ENCODE measurements around the gene SPATA7.

Gene SPATA7

GRCh38 chr14:88422919-88423650 lies 37.6 kb downstream of the SPATA7 start:
- no peaks in the 10 kb centered on the region for H3K27me3 ChIP-seq (ENCODE audit: control insufficient read depth in 1 of 2, insufficient read depth in 1 of 2, low read length in 2 of 2)

GRCh38 chr14:88424573-88424972 lies 39.1 kb downstream of the SPATA7 start:
- Histone ChIP-seq H3K4me3 (ENCODE audit: insufficient read depth in 1 of 2, low read depth in 1 of 2, low read length in 2 of 2) (no peak overlapping the region), H2BK5ac (ENCODE audit: low read depth, low read length, poor library complexity, severe bottlenecking) (no peak overlapping the region), H3K4ac (ENCODE audit: low read depth in 1 of 2, low read length in 2 of 2) (no peak overlapping the region), H2BK15ac (ENCODE audit: low read depth, poor library complexity, severe bottlenecking) (no peak overlapping the region), H3K36me3 (ENCODE audit: control insufficient read depth in 1 of 2, insufficient read depth in 2 of 2, low read depth in 1 of 2, low read length in 2 of 2) (peaks cover 0 to 24% of the 10 kb centered on the region in 2 experiments), H2BK120ac (ENCODE audit: low read depth, low read length) (no peak overlapping the region), H3K4me1 (ENCODE audit: control insufficient read depth, insufficient read depth, low read depth, low read length) (no peaks in the 10 kb centered on the region), H3K9me3 (ENCODE audit: control insufficient read depth, low read length) (no peaks in the 10 kb centered on the region), H3K9ac (ENCODE audit: low read length) (peak overlapping the region; percentile 4), H4K91ac (ENCODE audit: low read length) (no peak overlapping the region), H4K8ac (ENCODE audit: low read length) (no peak overlapping the region), H3K4me2 (ENCODE audit: low read length, poor library complexity, severe bottlenecking) (no peak overlapping the region), H3K27ac (ENCODE audit: low read length, poor library complexity, severe bottlenecking) (no peak overlapping the region), H3K79me1 (replicated peaks; ENCODE audit: low read length, poor library complexity, severe bottlenecking) (no peaks in the 10 kb centered on the region), H2AFZ (ENCODE audit: low read depth, low read length) (no peak overlapping the region), H3K23ac (ENCODE audit: low read length in 2 of 2) (no peak overlapping the region), H2AK5ac (ENCODE audit: low read length, severe bottlenecking) (no peak overlapping the region), H3K18ac (ENCODE audit: low read depth in 1 of 2, low read length in 2 of 2) (no peak overlapping the region), H2BK12ac (ENCODE audit: low read length in 2 of 2) (no peak overlapping the region), H3K14ac (ENCODE audit: low read length in 2 of 2) (no peak overlapping the region), H3K27me3 (ENCODE audit: control insufficient read depth in 1 of 2, insufficient read depth in 1 of 2, low read length in 2 of 2) (no peaks in the 10 kb centered on the region)
- DNase-seq: no peak

More at GRCh38 chr14:88422919-88423650, 37.6 kb downstream of the SPATA7 start:
- Histone ChIP-seq H3K14ac (ENCODE audit: low read length in 2 of 2) (no peak overlapping the region), H3K23ac (ENCODE audit: low read length in 2 of 2) (no peak overlapping the region), H3K4me2 (ENCODE audit: low read length, poor library complexity, severe bottlenecking) (no peak overlapping the region), H3K27ac (ENCODE audit: low read length, poor library complexity, severe bottlenecking) (no peak overlapping the region), H2BK15ac (ENCODE audit: low read depth, poor library complexity, severe bottlenecking) (no peak overlapping the region), H3K4me3 (ENCODE audit: insufficient read depth in 1 of 2, low read depth in 1 of 2, low read length in 2 of 2) (no peak overlapping the region), H3K9ac (ENCODE audit: low read length) (no peak overlapping the region), H3K36me3 (ENCODE audit: control insufficient read depth in 1 of 2, insufficient read depth in 2 of 2, low read depth in 1 of 2, low read length in 2 of 2) (peaks cover 0 to 26% of the 10 kb centered on the region in 2 experiments), H4K8ac (ENCODE audit: low read length) (no peak overlapping the region), H2AK5ac (ENCODE audit: low read length, severe bottlenecking) (no peak overlapping the region), H3K79me1 (replicated peaks; ENCODE audit: low read length, poor library complexity, severe bottlenecking) (no peaks in the 10 kb centered on the region), H4K91ac (ENCODE audit: low read length) (no peak overlapping the region), H2BK5ac (ENCODE audit: low read depth, low read length, poor library complexity, severe bottlenecking) (no peak overlapping the region), H3K18ac (ENCODE audit: low read depth in 1 of 2, low read length in 2 of 2) (no peak overlapping the region), H3K4me1 (ENCODE audit: control insufficient read depth, insufficient read depth, low read depth, low read length) (no peaks in the 10 kb centered on the region), H2BK120ac (ENCODE audit: low read depth, low read length) (no peak overlapping the region), H2BK12ac (ENCODE audit: low read length in 2 of 2) (no peak overlapping the region), H2AFZ (ENCODE audit: low read depth, low read length) (no peak overlapping the region), H3K9me3 (ENCODE audit: control insufficient read depth, low read length) (peaks cover 8% of the 10 kb centered on the region), H3K4ac (ENCODE audit: low read depth in 1 of 2, low read length in 2 of 2) (no peak overlapping the region)
- peak; percentile 52 for DNase-seq
- WGBS: 83% methylated on average over 1 of the region's 3 CpGs

- Histone ChIP-seq H3K4me3 (ENCODE audit: insufficient read depth in 1 of 2, low read depth in 1 of 2, low read length in 2 of 2) (no peak overlapping the region), H2AFZ (ENCODE audit: low read depth, low read length) (no peak overlapping the region), H3K27me3 (ENCODE audit: control insufficient read depth in 1 of 2, insufficient read depth in 1 of 2, low read length in 2 of 2) (no peaks in the 10 kb centered on the region), H2BK12ac (ENCODE audit: low read length in 2 of 2) (no peak overlapping the region), H3K23ac (ENCODE audit: low read length in 2 of 2) (no peak overlapping the region), H3K4me2 (ENCODE audit: low read length, poor library complexity, severe bottlenecking) (no peak overlapping the region), H3K4me1 (ENCODE audit: control insufficient read depth, insufficient read depth, low read depth, low read length) (no peaks in the 10 kb centered on the region), H2BK120ac (ENCODE audit: low read depth, low read length) (no peak overlapping the region), H3K9me3 (ENCODE audit: control insufficient read depth, low read length) (no peaks in the 10 kb centered on the region), H3K27ac (ENCODE audit: low read length, poor library complexity, severe bottlenecking) (no peak overlapping the region), H2BK5ac (ENCODE audit: low read depth, low read length, poor library complexity, severe bottlenecking) (no peak overlapping the region), H4K91ac (ENCODE audit: low read length) (no peak overlapping the region), H2BK15ac (ENCODE audit: low read depth, poor library complexity, severe bottlenecking) (no peak overlapping the region), H3K14ac (ENCODE audit: low read length in 2 of 2) (no peak overlapping the region), H2AK5ac (ENCODE audit: low read length, severe bottlenecking) (no peak overlapping the region), H4K8ac (ENCODE audit: low read length) (no peak overlapping the region), H3K18ac (ENCODE audit: low read depth in 1 of 2, low read length in 2 of 2) (no peak overlapping the region), H3K4ac (ENCODE audit: low read depth in 1 of 2, low read length in 2 of 2) (no peak overlapping the region), H3K9ac (ENCODE audit: low read length) (no peak overlapping the region), H3K79me1 (replicated peaks; ENCODE audit: low read length, poor library complexity, severe bottlenecking) (no peaks in the 10 kb centered on the region), H3K36me3 (ENCODE audit: control insufficient read depth in 1 of 2, insufficient read depth in 2 of 2, low read depth in 1 of 2, low read length in 2 of 2) (peaks cover 0 to 27% of the 10 kb centered on the region in 2 experiments)
- 77% methylated on average over 7 of the region's 7 CpGs for WGBS
- peak; percentile 35 for DNase-seq
Observed at GRCh38 chr14:88426271-88426670, 40.8 kb downstream of the SPATA7 start.

GRCh38 chr14:88430976-88431375 lies 45.5 kb downstream of the SPATA7 start:
- Histone ChIP-seq H2BK12ac (ENCODE audit: low read length in 2 of 2) (no peak overlapping the region), H2BK120ac (ENCODE audit: low read depth, low read length) (no peak overlapping the region)

More at GRCh38 chr14:88430976-88431375, 45.5 kb downstream of the SPATA7 start:
- no peak overlapping the region for H3K18ac ChIP-seq (ENCODE audit: low read depth in 1 of 2, low read length in 2 of 2)
- H3K4me1 ChIP-seq (ENCODE audit: control insufficient read depth, insufficient read depth, low read depth, low read length): no peaks in the 10 kb centered on the region
- H3K23ac ChIP-seq (ENCODE audit: low read length in 2 of 2): no peak overlapping the region
- H3K9ac ChIP-seq (ENCODE audit: low read length): no peak overlapping the region
- no peak overlapping the region for H3K4ac ChIP-seq (ENCODE audit: low read depth in 1 of 2, low read length in 2 of 2)
- no peak overlapping the region for H2BK15ac ChIP-seq (ENCODE audit: low read depth, poor library complexity, severe bottlenecking)
- no peaks in the 10 kb centered on the region for H3K79me1 ChIP-seq (replicated peaks; ENCODE audit: low read length, poor library complexity, severe bottlenecking)
- no peak overlapping the region for H4K91ac ChIP-seq (ENCODE audit: low read length)
- no peaks in the 10 kb centered on the region for H3K9me3 ChIP-seq (ENCODE audit: control insufficient read depth, low read length)
- DNase-seq: no peak
- H3K27me3 ChIP-seq (ENCODE audit: control insufficient read depth in 1 of 2, insufficient read depth in 1 of 2, low read length in 2 of 2): no peaks in the 10 kb centered on the region
- no peak overlapping the region for H4K8ac ChIP-seq (ENCODE audit: low read length)
- H3K27ac ChIP-seq (ENCODE audit: low read length, poor library complexity, severe bottlenecking): no peak overlapping the region
- H3K36me3 ChIP-seq (ENCODE audit: control insufficient read depth in 1 of 2, insufficient read depth in 2 of 2, low read depth in 1 of 2, low read length in 2 of 2): peaks cover 0 to 35% of the 10 kb centered on the region in 2 experiments
- no peak overlapping the region for H2AFZ ChIP-seq (ENCODE audit: low read depth, low read length)
- no peak overlapping the region for H2AK5ac ChIP-seq (ENCODE audit: low read length, severe bottlenecking)
- no peak overlapping the region for H3K4me2 ChIP-seq (ENCODE audit: low read length, poor library complexity, severe bottlenecking)
- H3K14ac ChIP-seq (ENCODE audit: low read length in 2 of 2): no peak overlapping the region
- no peak overlapping the region for H3K4me3 ChIP-seq (ENCODE audit: insufficient read depth in 1 of 2, low read depth in 1 of 2, low read length in 2 of 2)
- no peak overlapping the region for H2BK5ac ChIP-seq (ENCODE audit: low read depth, low read length, poor library complexity, severe bottlenecking)
- WGBS: no CpG with 5 or more reads among the region's 2 CpGs

All from mesenchymal stem cell (in vitro differentiated cells and primary cell).